K562 (cell line): ENCODE results near the gene PPIH. TPM values are rescaled to one million over a fixed set of nuclear protein-coding genes. Genes with fewer than 3 reads are reported as not detected.

Experiments
- ARHGAP35 ChIP-seq: fragments of 450-650 bp; IDR thresholded peaks from 2 replicates; pipeline ENCODE4 v1.6.1; 2018; ENCODE audit not compliant: partially characterized antibody
- ELF4 ChIP-seq: fragments of 450-650 bp; formaldehyde crosslinking; IDR thresholded peaks from 2 replicates; pipeline ENCODE4 v1.4.0; 2022; ENCODE audit warnings: missing genetic modification characterization
- ETV5 ChIP-seq: sonication (generic); formaldehyde crosslinking; IDR thresholded peaks from 2 replicates; pipeline ENCODE4 v1.4.0; 2020; ENCODE audit warnings: low read depth, mild to moderate bottlenecking, missing genetic modification reagents
- GATAD2A ChIP-seq: fragments of 450-650 bp; IDR thresholded peaks from 2 replicates; pipeline ENCODE4 v1.6.1; 2017
- HCFC1 ChIP-seq: IDR thresholded peaks from 2 replicates; pipeline ENCODE4 v1.6.1; 2012; ENCODE audit warnings: low read depth, low read length, improper control_type of control experiment
- HDAC6 ChIP-seq: IDR thresholded peaks from 2 replicates; pipeline ENCODE4 v1.6.1; 2012; ENCODE audit warnings: low read depth, mild to moderate bottlenecking, control low read depth, inconsistent platforms, low read length, moderate library complexity
- JUNB ChIP-seq: fragments of 450-650 bp; formaldehyde crosslinking; conservative IDR thresholded peaks from 2 replicates; pipeline ENCODE4 v1.4.0; 2020; ENCODE audit warnings: mild to moderate bottlenecking
- MECOM ChIP-seq: fragments of 250-450 bp; sonication (Bioruptor Pico); IDR thresholded peaks from 2 replicates; pipeline ENCODE4 v1.8.0; 2022; ENCODE audit warnings: inconsistent platforms
- MTA1 ChIP-seq: fragments of 450-650 bp; IDR thresholded peaks from 2 replicates; pipeline ENCODE4 v1.6.1; 2017; ENCODE audit warnings: borderline replicate concordance
- NFXL1 ChIP-seq: fragments of 450-650 bp; formaldehyde crosslinking; IDR thresholded peaks from 2 replicates; pipeline ENCODE4 v1.4.0; 2021; ENCODE audit warnings: mild to moderate bottlenecking
- NR3C1 ChIP-seq: sonication (generic); formaldehyde crosslinking; IDR thresholded peaks from 2 replicates; pipeline ENCODE4 v1.8.1; 2022; ENCODE audit warnings: missing genetic modification reagents
- PRDM10 ChIP-seq: fragments of 450-650 bp; IDR thresholded peaks from 2 replicates; pipeline ENCODE4 v1.6.1; 2018; ENCODE audit not compliant: partially characterized antibody
- SPI1 ChIP-seq: IDR thresholded peaks from 2 replicates; pipeline ENCODE4 v1.6.1; 2011; ENCODE audit warnings: low read depth, low read length, control low read depth, borderline replicate concordance
- SRSF7 ChIP-seq: fragments of 200-400 bp; formaldehyde crosslinking; optimal IDR thresholded peaks from 2 replicates; pipeline ENCODE3; 2017; ENCODE audit warnings: mild to moderate bottlenecking, low read depth, low read length
- THRAP3 ChIP-seq: fragments of 450-650 bp; IDR thresholded peaks from 2 replicates; pipeline ENCODE4 v1.6.1; 2016; ENCODE audit warnings: mild to moderate bottlenecking, inconsistent platforms, borderline replicate concordance
- ZEB2 ChIP-seq: fragments of 450-650 bp; IDR thresholded peaks from 2 replicates; pipeline ENCODE4 v1.6.1; 2016
- ZFP1 ChIP-seq: fragments of 450-650 bp; formaldehyde crosslinking; IDR thresholded peaks from 2 replicates; pipeline ENCODE4 v1.4.0; 2020; ENCODE audit warnings: mild to moderate bottlenecking, mixed read lengths
- ZNF143 ChIP-seq: sonication (generic); formaldehyde crosslinking; IDR thresholded peaks from 2 replicates; pipeline ENCODE4 v1.9.0; 2022; ENCODE audit warnings: mild to moderate bottlenecking, missing genetic modification reagents
- polyA plus RNA-seq, 8 experiments: library from polyadenylated mRNA; depleted of rRNA in 4 of 8; stranded (reverse) in 5 of 8; unstranded in 3 of 8; fragments of >200 nt; fragmentation: Nextera tagmentation in 2 of 8; fragmentation: Illumina TruSeq in 1 of 8; extraction: Ambion mirVana in 2 of 8; extraction: Trizol in 1 of 8; gene quantifications; 2 replicates each; pipeline versions ENCODE4 v1.2.1 to v1.2.3, GENCODE V29; 2011 to 2014; ENCODE audit warnings: inconsistent platforms in 1 of 8, missing spikeins in 1 of 8
- total RNA-seq, 7 experiments: library from RNA; depleted of rRNA in 6 of 7; stranded (reverse); fragments of >200 nt in 6 of 7; fragmentation: Illumina TruSeq in 2 of 7; extraction: Trizol in 2 of 7; gene quantifications; 2 replicates each; pipeline versions ENCODE4 v1.2.1 to v1.2.3, GENCODE V29; 2011 to 2021; ENCODE audit warnings: low replicate concordance in 1 of 7
- TF ChIP-seq, protein P1 (sequence below): sonication (generic); formaldehyde crosslinking; IDR thresholded peaks from 2 replicates; pipeline ENCODE4 v1.8.0; 2022; ENCODE audit warnings: missing genetic modification reagents, mild to moderate bottlenecking, borderline replicate concordance
- TF ChIP-seq, protein P2 (sequence below): fragments of 450-650 bp; IDR thresholded peaks from 2 replicates; pipeline ENCODE4 v1.7.0; 2016; ENCODE audit warnings: borderline replicate concordance

Gene PPIH
- total and polyA plus RNA-seq, 9 of the 15 experiments (the other 6 are each of a cell fraction or from before 2014, with no cell fraction given), result 197 to 470 (median 277) TPM

DNA sequence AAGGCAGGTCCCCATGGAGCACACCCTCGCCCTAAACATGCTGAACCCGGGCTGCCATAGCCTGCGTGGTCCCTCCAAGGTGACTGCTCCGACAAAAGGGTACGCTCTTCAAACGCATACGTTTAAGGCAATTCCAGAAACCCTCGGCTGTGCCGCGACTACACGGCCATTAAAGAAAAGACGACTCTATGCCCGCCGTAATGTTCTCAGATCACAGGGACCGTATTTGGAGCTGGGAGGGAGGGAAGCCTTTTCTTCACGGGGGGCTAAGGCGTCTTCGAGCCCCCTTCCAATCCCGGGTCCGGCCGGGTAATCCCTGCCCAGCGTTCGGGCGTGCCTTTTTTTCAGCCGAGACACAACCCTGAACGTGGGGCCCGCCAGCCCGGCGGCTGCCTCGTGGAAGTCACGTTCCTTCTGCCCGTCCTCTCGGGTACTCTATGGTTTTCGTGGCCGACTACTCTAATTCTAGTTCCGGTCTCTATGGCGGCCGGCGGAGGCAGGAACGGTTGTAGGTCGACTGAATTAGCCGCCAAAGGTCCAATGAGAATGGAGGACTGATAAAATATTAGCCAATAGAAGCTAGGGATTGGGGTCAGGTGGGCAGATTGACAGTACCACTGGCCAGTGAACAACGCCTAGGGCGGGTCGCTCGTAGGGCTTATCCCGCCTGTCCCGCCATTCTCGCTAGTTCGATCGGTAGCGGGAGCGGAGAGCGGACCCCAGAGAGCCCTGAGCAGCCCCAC is 23.7 kb downstream of the PPIH start, which contains the start of gene YBX1 (continued):
- TF ChIP-seq SRSF7 (no peak), ETV5 (CRISPR knock-in tag) (peak; percentile 76), ZNF143 (no peak), MECOM (no peak), ELF4 (CRISPR knock-in tag) (0 out of 2 replicates have a peak, but pooled peaks have one; percentile 20), HCFC1 (peak; percentile 71), THRAP3 (0 out of 2 replicates have a peak, but pooled peaks have one; percentile 24), ZEB2 (no peak), ARHGAP35 (no peak), GATAD2A (no peak), MTA1 (no peak), NFXL1 (CRISPR knock-in tag) (no peak), PRDM10 (peak; percentile 6), JUNB (CRISPR knock-in tag) (no peak), SPI1 (0 out of 2 replicates have a peak, but pooled peaks have one; percentile 14), NR3C1 (CRISPR knock-in tag) (peak; percentile 87), ZFP1 (CRISPR knock-in tag) (no peak), HDAC6 (no peak)
- TF ChIP-seq, protein P1, sequence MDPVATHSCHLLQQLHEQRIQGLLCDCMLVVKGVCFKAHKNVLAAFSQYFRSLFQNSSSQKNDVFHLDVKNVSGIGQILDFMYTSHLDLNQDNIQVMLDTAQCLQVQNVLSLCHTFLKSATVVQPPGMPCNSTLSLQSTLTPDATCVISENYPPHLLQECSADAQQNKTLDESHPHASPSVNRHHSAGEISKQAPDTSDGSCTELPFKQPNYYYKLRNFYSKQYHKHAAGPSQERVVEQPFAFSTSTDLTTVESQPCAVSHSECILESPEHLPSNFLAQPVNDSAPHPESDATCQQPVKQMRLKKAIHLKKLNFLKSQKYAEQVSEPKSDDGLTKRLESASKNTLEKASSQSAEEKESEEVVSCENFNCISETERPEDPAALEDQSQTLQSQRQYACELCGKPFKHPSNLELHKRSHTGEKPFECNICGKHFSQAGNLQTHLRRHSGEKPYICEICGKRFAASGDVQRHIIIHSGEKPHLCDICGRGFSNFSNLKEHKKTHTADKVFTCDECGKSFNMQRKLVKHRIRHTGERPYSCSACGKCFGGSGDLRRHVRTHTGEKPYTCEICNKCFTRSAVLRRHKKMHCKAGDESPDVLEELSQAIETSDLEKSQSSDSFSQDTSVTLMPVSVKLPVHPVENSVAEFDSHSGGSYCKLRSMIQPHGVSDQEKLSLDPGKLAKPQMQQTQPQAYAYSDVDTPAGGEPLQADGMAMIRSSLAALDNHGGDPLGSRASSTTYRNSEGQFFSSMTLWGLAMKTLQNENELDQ (CRISPR knock-in tag), result no peak
- TF ChIP-seq, protein P2, sequence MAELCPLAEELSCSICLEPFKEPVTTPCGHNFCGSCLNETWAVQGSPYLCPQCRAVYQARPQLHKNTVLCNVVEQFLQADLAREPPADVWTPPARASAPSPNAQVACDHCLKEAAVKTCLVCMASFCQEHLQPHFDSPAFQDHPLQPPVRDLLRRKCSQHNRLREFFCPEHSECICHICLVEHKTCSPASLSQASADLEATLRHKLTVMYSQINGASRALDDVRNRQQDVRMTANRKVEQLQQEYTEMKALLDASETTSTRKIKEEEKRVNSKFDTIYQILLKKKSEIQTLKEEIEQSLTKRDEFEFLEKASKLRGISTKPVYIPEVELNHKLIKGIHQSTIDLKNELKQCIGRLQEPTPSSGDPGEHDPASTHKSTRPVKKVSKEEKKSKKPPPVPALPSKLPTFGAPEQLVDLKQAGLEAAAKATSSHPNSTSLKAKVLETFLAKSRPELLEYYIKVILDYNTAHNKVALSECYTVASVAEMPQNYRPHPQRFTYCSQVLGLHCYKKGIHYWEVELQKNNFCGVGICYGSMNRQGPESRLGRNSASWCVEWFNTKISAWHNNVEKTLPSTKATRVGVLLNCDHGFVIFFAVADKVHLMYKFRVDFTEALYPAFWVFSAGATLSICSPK, result no peak
